NCI-H2171 (cell line): ENCODE data around the gene PPP6R1.
"Not testable (repeated sequence)": the region's sequence is repeated elsewhere in the genome, so short reads cannot be mapped to it uniquely, and the experiment has no call there.

Source experiments
- DNase-seq: peaks from one replicate; lab custom pipeline; 2025; lab: John Stamatoyannopoulos, UW

Gene PPP6R1

DNA sequence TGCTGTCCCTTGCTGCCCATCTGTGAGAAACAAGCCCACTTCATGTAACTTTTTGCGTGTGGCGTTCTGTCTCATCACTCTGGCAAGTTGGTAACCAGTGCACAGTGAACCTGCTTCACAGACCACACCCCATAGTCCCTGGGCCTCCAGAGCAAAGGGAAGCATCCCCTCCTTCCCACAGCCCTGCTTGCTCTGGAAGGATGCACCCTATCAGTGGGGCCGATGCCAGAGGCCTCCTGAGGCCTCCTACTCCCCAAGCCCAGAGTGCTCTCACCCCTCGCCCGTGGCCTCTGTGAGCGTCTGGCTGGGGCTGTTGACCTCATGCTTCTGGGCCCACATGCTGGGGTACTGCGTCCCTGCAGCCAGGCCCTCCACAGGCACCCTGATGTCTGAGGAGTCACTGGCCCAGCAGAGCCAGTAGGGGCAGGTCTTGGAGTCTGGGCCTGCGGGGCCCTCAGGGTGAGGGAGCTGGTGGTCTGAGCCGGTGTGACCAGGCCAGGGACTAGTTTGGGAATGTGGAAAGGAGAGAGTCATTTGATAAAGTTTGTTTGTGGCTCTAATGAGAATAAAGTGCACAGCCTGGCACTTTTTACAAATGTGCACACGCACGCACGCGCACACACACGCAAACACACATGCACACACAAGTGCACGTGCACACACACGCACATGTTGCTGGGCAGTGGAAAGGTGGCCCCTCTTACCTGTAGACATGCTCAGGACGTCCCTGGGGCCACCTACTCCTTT, 35.4 kb downstream of the PPP6R1 start:
- no peak for DNase-seq

DNA sequence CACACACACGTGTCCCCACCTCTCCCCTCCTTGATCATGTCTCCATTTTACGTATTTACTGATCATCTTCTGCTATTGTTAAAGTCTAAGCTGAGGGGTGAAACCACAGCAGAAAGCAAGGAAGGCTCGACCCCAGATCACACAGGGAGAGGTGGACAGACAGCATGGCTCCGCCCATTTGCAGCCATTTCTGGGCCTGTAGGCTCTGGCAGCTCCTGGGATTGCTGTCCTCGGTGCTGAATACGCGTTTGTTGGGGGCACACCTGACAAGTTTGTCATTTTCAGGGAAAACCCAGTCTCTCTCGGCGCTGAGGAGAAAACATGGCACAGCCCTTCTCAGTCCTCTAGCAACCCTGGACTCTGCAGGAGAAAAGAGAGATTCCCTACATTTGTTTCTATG, 38.3 kb downstream of the PPP6R1 start:
- DNase-seq, result no peak

GRCh38 chr19:55216461-55217198, 42.2 kb downstream of the PPP6R1 start:
- peak; percentile 93 for DNase-seq

GRCh38 chr19:55213547-55213946, 45.3 kb downstream of the PPP6R1 start:
- DNase-seq, result no peak

DNA sequence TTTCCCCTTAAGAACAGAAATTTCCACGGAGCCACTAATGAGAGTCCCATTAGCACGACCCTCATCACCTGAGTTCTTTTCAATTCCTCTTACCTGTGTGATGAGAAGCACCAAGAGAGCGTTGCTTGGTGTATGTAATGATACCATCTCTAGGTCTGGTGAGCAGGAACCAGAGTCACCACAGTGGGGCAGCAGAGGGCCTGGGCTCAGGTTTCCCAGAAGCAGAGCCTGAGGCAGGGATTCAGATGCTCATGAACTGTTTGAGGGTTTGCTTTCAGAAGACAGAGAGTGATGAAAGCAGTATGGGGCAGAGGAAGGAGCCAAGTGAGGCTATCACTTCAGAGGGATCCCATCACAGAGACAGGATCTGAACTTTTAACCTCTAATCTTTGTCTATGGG, 46.4 kb downstream of the PPP6R1 start:
- DNase-seq, result no peak

DNA sequence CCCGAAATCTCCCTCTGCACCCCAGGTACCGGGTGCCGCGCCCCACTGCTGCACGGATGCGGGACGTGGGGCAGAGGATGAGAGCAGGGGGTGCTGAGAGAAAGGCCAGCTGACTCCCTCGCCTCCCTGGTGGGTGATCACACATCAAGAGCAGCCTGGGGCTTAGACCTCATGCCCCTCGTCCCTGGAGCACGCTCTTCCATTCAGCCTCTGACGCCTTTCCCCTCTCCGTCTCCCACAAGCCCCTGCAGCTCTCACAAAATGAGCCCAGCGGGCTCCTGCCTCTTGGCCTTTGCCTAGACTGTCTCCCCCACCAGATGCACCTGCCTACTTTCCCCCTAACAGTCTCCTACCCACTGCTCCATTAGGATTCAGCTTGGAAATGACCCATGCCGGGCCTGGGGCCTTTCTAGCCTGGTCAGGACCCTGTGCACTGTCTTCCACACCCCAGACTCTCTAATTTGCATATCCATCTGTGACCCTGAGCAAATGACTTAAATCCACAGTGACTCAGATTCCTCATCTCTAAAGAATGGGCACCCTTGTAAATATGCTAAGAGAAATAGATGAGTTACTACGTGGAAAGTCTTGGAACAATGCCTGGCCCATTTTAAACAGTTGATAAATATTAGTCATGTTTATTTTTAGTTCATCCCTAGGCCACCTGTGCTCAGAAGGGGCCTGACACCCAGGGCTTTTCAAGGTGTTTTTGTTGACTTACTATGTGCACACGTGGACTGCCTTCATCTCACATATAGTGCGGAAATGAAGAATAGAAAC, 48.9 kb downstream of the PPP6R1 start:
- DNase-seq, result no peak

- DNase-seq, result no peak
Observed at GRCh38 chr19:55208880-55209692, 49.7 kb downstream of the PPP6R1 start, which contains the start of gene PTPRH. Gene PTPRH, minus strand, starts transcription at chr19:55209501. Its CDS starts 68 bp downstream, at chr19:55209433.

- DNase-seq, result peak; percentile 8
Observed at GRCh38 chr19:55206664-55207500, 51.9 kb downstream of the PPP6R1 start.

GRCh38 chr19:55202199-55202598, 56.6 kb downstream of the PPP6R1 start:
- not testable (repeated sequence) for DNase-seq

GRCh38 chr19:55199620-55200204, 59.1 kb downstream of the PPP6R1 start:
- no peak for DNase-seq

DNA sequence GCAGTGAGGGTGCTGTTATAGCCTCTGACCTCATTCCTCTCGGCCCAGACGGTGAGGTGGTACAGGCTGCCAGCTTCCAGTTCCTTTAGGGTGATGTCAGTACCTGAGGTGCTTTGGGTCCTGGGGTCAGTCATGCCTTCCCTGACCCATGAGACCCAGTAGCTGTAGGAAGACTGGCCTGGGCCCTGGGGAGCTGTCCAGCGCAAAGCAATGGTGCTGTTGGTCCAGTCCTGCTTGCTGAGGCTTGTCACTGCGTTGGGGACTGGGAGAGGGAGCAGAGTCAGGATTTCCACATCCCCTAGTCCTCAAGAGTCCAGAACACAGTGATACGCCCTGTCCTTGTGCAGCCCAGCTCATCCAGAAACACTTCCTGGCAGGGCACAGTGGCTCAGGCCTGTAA, 60.2 kb downstream of the PPP6R1 start:
- DNase-seq, result no peak

GRCh38 chr19:55197528-55197927, 61.3 kb downstream of the PPP6R1 start:
- DNase-seq, result peak; percentile 21

GRCh38 chr19:55196803-55197202, 62.0 kb downstream of the PPP6R1 start:
- no peak for DNase-seq

- DNase-seq, result no peak
Observed at GRCh38 chr19:55193481-55193880, 65.3 kb downstream of the PPP6R1 start.

DNA sequence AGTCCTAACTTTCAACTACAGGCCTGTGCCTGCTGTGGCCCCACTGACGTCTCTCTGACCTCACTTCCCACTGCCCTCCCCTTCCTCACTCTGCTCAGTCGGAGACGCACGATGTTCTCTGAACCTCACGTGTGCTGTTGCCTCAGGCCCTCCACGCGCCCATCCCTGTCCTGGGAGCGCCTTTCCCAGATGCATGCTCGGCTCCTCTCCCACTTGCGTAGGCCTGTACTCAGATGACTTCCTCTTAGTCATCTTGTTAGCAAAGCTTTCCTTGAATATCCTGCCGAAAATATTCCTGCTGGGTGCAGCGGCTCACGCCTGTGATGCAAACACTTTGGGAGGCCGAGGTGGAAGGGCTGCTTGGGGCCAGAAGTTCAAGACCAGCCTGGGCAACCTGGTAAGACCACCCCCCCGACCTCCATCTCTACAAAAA, 69.4 kb downstream of the PPP6R1 start:
- no peak for DNase-seq

DNA sequence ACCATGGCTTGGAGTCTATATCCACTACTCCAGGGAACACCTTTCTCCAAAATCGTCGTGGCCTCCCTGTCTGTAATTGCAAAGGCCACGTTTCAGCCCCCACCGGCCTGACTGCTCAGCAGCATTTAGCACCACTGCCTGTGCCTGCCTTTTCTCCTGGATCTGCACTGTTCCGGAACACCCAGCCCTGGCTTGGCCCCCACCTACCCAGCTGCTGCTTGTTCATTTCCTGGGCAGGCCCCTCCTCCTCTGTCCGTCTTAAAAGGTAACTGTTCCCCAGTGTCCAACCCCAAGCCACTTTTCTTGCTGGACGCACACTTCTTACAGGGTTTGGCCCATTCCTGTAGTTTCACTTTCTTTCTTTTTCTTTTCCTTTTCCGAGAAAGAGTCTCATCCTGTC, 70.2 kb downstream of the PPP6R1 start:
- DNase-seq, result no peak

GRCh38 chr19:55186080-55186479, 72.7 kb downstream of the PPP6R1 start:
- DNase-seq, result no peak

GRCh38 chr19:55181740-55182139, 77.1 kb downstream of the PPP6R1 start:
- DNase-seq, result no peak
